Endothelial cell (in vitro differentiated cells): ENCODE data around the gene RBM6. TPM values are rescaled to one million over a fixed set of nuclear protein-coding genes. Genes with fewer than 3 reads are reported as not detected.

Source experiments
- DNase-seq: peaks from one replicate; pipeline ENCODE4 v3.0.0; 2021; ENCODE audit warnings: low spot score
- H3K27ac Mint-ChIP-seq: one replicate; pipeline ENCODE4 v1.8.0; 2021; ENCODE audit warnings: mixed read lengths, inconsistent platforms; ENCODE audit not compliant: unreplicated experiment
- H3K27me3 Mint-ChIP-seq: one replicate; pipeline ENCODE4 v1.8.0; 2021; ENCODE audit warnings: mild to moderate bottlenecking, moderate library complexity, mixed read lengths, inconsistent platforms; ENCODE audit not compliant: unreplicated experiment
- H3K36me3 Mint-ChIP-seq: one replicate; pipeline ENCODE4 v1.8.0; 2021; ENCODE audit warnings: mild to moderate bottlenecking, low read depth, mixed read lengths, inconsistent platforms; ENCODE audit not compliant: unreplicated experiment
- H3K4me1 Mint-ChIP-seq: one replicate; pipeline ENCODE4 v1.8.0; 2021; ENCODE audit warnings: mild to moderate bottlenecking, mixed read lengths, inconsistent platforms; ENCODE audit not compliant: unreplicated experiment
- H3K4me3 Mint-ChIP-seq: one replicate; pipeline ENCODE4 v1.8.0; 2021; ENCODE audit warnings: mild to moderate bottlenecking, mixed read lengths, inconsistent platforms; ENCODE audit not compliant: unreplicated experiment
- H3K9me3 Mint-ChIP-seq: one replicate; pipeline ENCODE4 v1.8.0; 2021; ENCODE audit warnings: mixed read lengths, inconsistent platforms; ENCODE audit not compliant: unreplicated experiment
- total RNA-seq: library from RNA; stranded (reverse); fragmentation: NEBNext Ultra II Directional; extraction: Animal tissue kit (Norgen Biotek cat#: 25700); gene quantifications from one replicate; pipeline ENCODE4 v1.2.1, GENCODE V29; 2021; ENCODE audit not compliant: unreplicated experiment
- TF ChIP-seq, protein P1 (sequence below): fragments of 200-600 bp; sonication (generic); IDR thresholded peaks from one replicate; pipeline ENCODE4 v1.5.0; 2021; ENCODE audit warnings: antibody characterized with exemption; ENCODE audit not compliant: unreplicated experiment

RBM6 gene
- total RNA-seq, 1 donor from 2014 or later: 76.2 TPM

DNA sequence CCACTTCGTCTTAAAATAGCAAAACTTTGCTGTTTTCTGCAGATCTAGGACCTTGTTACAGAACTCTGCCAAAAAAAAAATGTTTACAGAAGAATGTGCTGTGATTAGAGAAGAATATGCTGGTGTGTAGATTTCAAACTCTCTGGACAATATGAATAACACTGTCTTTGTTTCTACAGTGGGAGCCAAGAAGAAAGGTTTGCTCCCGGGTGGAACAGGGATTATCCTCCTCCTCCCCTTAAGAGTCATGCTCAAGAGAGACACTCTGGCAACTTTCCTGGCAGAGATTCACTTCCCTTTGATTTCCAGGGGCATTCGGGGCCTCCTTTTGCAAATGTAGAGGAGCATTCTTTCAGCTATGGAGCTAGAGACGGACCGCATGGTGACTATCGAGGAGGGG, 27.3 kb downstream of the RBM6 start:
- TF ChIP-seq, protein P1, sequence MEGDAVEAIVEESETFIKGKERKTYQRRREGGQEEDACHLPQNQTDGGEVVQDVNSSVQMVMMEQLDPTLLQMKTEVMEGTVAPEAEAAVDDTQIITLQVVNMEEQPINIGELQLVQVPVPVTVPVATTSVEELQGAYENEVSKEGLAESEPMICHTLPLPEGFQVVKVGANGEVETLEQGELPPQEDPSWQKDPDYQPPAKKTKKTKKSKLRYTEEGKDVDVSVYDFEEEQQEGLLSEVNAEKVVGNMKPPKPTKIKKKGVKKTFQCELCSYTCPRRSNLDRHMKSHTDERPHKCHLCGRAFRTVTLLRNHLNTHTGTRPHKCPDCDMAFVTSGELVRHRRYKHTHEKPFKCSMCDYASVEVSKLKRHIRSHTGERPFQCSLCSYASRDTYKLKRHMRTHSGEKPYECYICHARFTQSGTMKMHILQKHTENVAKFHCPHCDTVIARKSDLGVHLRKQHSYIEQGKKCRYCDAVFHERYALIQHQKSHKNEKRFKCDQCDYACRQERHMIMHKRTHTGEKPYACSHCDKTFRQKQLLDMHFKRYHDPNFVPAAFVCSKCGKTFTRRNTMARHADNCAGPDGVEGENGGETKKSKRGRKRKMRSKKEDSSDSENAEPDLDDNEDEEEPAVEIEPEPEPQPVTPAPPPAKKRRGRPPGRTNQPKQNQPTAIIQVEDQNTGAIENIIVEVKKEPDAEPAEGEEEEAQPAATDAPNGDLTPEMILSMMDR: no peak
- DNase-seq: no peak
- Mint-ChIP-seq H3K27me3 (no peaks in the 10 kb centered on the region), H3K4me3 (no peak overlapping the region), H3K27ac (no peak overlapping the region), H3K36me3 (peaks cover 12% of the 10 kb centered on the region), H3K4me1 (no peaks in the 10 kb centered on the region), H3K9me3 (no peaks in the 10 kb centered on the region)

DNA sequence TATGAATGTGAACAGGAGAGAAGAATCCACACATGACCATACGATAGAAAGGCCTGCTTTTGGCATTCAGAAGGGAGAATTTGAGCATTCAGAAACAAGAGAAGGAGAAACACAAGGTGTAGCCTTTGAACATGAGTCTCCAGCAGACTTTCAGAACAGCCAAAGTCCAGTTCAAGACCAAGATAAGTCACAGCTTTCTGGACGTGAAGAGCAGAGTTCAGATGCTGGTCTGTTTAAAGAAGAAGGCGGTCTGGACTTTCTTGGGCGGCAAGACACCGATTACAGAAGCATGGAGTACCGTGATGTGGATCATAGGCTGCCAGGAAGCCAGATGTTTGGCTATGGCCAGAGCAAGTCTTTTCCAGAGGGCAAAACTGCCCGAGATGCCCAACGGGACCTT, 28.4 kb downstream of the RBM6 start:
- Mint-ChIP-seq H3K27ac (no peak overlapping the region), H3K36me3 (peaks cover 15% of the 10 kb centered on the region), H3K27me3 (no peaks in the 10 kb centered on the region), H3K4me1 (no peaks in the 10 kb centered on the region), H3K4me3 (no peak overlapping the region), H3K9me3 (no peaks in the 10 kb centered on the region)
- TF ChIP-seq, protein P1: no peak
- DNase-seq: no peak

DNA sequence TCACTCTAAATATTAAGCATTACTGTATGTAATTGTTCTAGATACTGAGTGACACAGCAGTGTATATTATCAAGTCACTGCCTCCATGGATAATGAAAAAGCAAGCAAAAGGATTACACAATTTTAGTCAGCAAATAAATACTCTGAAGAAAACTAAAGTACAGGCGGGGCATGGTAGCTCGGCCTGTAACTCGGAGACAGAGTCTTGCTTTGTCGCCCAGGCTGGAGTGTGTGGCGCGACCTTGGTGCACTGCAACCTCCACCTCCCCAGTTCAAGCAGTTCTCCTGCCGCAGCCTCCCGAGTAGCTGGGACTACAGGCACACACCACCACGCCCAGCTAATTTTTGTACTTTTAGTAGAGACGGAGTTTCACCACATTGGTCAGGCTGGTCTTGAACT, 32.7 kb downstream of the RBM6 start:
- Mint-ChIP-seq H3K36me3 (peaks cover 14% of the 10 kb centered on the region), H3K27me3 (no peaks in the 10 kb centered on the region), H3K4me1 (no peaks in the 10 kb centered on the region), H3K9me3 (no peaks in the 10 kb centered on the region), H3K27ac (no peak overlapping the region), H3K4me3 (no peak overlapping the region)
- DNase-seq: no peak
- TF ChIP-seq, protein P1: no peak

- no peak for DNase-seq
- H3K4me3 Mint-ChIP-seq: no peak overlapping the region
- H3K27ac Mint-ChIP-seq: no peak overlapping the region
- H3K4me1 Mint-ChIP-seq: no peaks in the 10 kb centered on the region
- TF ChIP-seq, protein P1: no peak
- H3K9me3 Mint-ChIP-seq: no peaks in the 10 kb centered on the region
- H3K36me3 Mint-ChIP-seq: peaks cover 8% of the 10 kb centered on the region
- no peaks in the 10 kb centered on the region for H3K27me3 Mint-ChIP-seq
Observed at GRCh38 chr3:49976942-49977341, 37.0 kb downstream of the RBM6 start.

DNA sequence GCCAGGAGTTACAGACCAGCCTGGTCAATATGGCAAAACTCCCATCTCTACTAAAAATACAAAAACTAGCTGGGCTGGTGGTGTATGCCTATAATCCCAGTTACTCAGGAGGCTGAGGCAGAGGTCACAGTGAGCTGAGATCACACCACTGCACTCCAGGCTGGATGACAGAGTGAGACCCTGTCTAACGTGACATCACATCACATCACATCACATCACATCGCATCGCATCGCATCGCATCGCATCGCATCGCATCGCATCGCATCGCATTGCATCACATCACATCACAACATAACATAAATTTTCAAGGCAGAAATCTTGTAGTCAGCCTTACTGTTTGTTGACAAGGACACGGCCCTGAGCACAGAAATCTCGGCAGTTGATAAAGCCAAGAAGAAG, 44.4 kb downstream of the RBM6 start:
- TF ChIP-seq, protein P1: no peak
- Mint-ChIP-seq H3K27me3 (no peaks in the 10 kb centered on the region), H3K4me3 (peak overlapping the region; percentile 31), H3K9me3 (no peaks in the 10 kb centered on the region), H3K27ac (no peak overlapping the region), H3K36me3 (peaks cover 11% of the 10 kb centered on the region), H3K4me1 (no peaks in the 10 kb centered on the region)
- no peak for DNase-seq
